Dorsolateral prefrontal cortex (tissue), 118 donors: Measurements from ENCODE around the gene ADGRG3. TPM values are rescaled to one million over a fixed set of nuclear protein-coding genes. Genes with fewer than 3 reads are reported as not detected.

Experiments used
- total RNA-seq, 120 experiments: library from RNA; stranded (reverse); gene quantifications; one replicate each; pipeline versions ENCODE4 v1.2.3 to v1.2.4, GENCODE V29; 2022

ADGRG3 gene
- total RNA-seq, 120 experiments from 2014 or later: 0.11 to 5.1 (median 0.77) TPM; not detected in 35

Other genes with a start within 250 kb of the ADGRG3 start
- 10 to 100 TPM; 30.2 to 91.1 (median 63.7) TPM for gene CIAPIN1, start 220.9 kb upstream of the ADGRG3 start, total RNA-seq
- gene COQ9, start 220.8 kb upstream of the ADGRG3 start, total RNA-seq: 100 to 1,000 TPM in 1 of 120 experiments, 10 to 100 TPM in 119; 49.2 to 112 (median 71.8) TPM
- gene POLR2C, start 205.6 kb upstream of the ADGRG3 start, total RNA-seq: 10 to 100 TPM; 47.5 to 83.3 (median 64.4) TPM
- 10 to 100 TPM in 115 of 120 experiments, 1 to 10 TPM in 5; 7.1 to 30.2 (median 17.6) TPM for gene DOK4, start 181.8 kb upstream of the ADGRG3 start, total RNA-seq
- gene CCDC102A, start 131.7 kb upstream of the ADGRG3 start, total RNA-seq: 1 to 10 TPM in 105 of 120 experiments, under 1 TPM in 15; 0.24 to 5.5 (median 1.8) TPM
- 1 to 10 TPM in 28 of 120 experiments, under 1 TPM in 86, not detected in 6; 0.17 to 2.1 (median 0.69) TPM for gene ADGRG5, start 125.7 kb upstream of the ADGRG3 start, total RNA-seq
- gene ADGRG1, start 39.7 kb upstream of the ADGRG3 start, total RNA-seq: 100 to 1,000 TPM in 117 of 120 experiments, 10 to 100 TPM in 3; 82.9 to 344 (median 153) TPM
- gene DRC7, start 26.5 kb downstream of the ADGRG3 start, total RNA-seq: 1 to 10 TPM in 77 of 120 experiments, under 1 TPM in 35, not detected in 8; 0.32 to 5.3 (median 1.4) TPM
- 10 to 100 TPM; 30.7 to 87.4 (median 61.2) TPM for gene KATNB1, start 67.5 kb downstream of the ADGRG3 start, total RNA-seq
- 10 to 100 TPM; 29.4 to 72.9 (median 48.3) TPM for gene KIFC3, start 134.2 kb downstream of the ADGRG3 start, total RNA-seq